ENCODE results near the gene CIRBP.

DNA sequence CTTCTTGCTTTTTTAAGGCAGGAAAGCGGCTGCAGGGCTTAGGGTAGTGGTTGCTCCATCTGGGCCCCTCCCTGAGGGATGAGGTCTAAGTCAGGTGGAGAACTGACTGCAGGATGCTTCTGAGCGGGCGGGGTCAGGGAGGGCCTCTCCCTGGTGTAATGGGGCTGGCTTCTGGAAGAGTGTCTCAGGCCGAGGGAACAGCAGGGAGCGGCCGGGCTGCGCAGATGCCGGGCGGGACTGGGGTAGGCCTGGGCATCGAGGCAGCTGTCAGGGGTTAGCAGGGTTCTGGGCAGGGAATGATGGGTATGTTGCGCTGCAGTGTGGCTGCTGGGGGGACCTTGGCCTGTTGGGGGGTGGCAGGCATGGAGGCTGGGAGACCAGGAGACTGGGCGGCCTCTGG lies 8.9 kb downstream of the CIRBP start:
- TF ChIP-seq POLR2A (IDR thresholded peaks at IDR 0.05; ENCODE audit: low read length) (no peak), GATA1 (IDR thresholded peaks at IDR 0.05; ENCODE audit: low read depth, low read length) (no peak)
